ENCODE results near the gene NUDT2. TPM values are rescaled to one million over a fixed set of nuclear protein-coding genes. Genes with fewer than 3 reads are reported as not detected.

The NUDT2 gene
- total and polyA plus RNA-seq, 10 of the 15 experiments (the other 5 are each of a cell fraction or from before 2014, with no cell fraction given) = 24.5 to 55.1 (median 33.6) TPM

DNA sequence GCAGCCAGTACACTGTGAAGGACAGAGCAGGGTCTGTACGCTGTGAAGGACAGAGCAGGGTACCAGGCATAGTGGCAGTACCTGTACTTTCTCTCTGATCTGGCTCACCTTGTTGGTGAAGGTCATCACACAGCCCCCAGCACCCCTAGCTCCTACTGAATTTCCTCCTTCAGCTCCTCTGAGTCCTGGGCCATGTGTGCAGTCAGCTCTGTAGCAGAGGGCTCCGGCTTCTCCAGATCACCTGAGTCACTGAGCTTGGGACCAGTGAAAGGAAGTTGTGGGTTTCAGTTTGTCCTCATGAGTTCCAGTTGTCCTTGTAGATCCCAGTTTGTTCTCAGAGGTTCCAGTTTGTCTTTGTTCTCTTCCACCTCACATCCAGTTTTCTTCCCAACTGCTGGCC is 5.5 kb downstream of the NUDT2 start:
- ATAC-seq (no peak), FAIRE-seq (no peak), DNase-seq (ENCODE audit: low read depth, low spot score) (no peak)
- no TSS peak for BruUV-seq (replicated peaks)
- Histone ChIP-seq H3K9me3 (replicated peaks; ENCODE audit: control insufficient read depth, insufficient read depth, low read length) (no peaks in the 10 kb centered on the region), H3K4me3 (no peak overlapping the region), H3K79me2 (ENCODE audit: control insufficient read depth, insufficient read depth, low read length) (peaks cover 2% of the 10 kb centered on the region), H3K27me3 (replicated peaks in 1 of 2; ENCODE audit: control insufficient read depth in 2 of 2, insufficient read depth in 2 of 2, low read length in 1 of 2) (no peaks in the 10 kb centered on the region), H4K20me1 (ENCODE audit: control insufficient read depth, insufficient read depth) (no peaks in the 10 kb centered on the region), H2AFZ (ENCODE audit: control insufficient read depth, low read depth, low read length) (no peak overlapping the region), H3K9ac (ENCODE audit: control insufficient read depth, insufficient read depth, low read length) (no peak overlapping the region), H3K4me1 (ENCODE audit: control insufficient read depth, insufficient read depth, low read length) (no peaks in the 10 kb centered on the region; the same call in 1 of the 2 replicates), H3K4me2 (ENCODE audit: control insufficient read depth, insufficient read depth) (no peak overlapping the region), H3K27ac (ENCODE audit: control insufficient read depth, insufficient read depth) (no peak overlapping the region), H3K36me3 (ENCODE audit: control insufficient read depth in 2 of 2, insufficient read depth in 2 of 2, low read length in 1 of 2) (peaks cover 3 to 11% of the 10 kb centered on the region in 2 experiments; a peak in 3 of 4 replicates)
- CTCF ChIA-PET = interaction anchor here (0.9 to 8.1 kb wide), 7 partner anchors 12 to 260 kb away, joined by 3 to 134 read pairs (median 4); partner anchors contain the start of gene MYORG
- RAD21 ChIA-PET (ENCODE audit: unreplicated experiment) = interaction anchor here (1.8 kb wide), 1 partner anchor 44 kb away, joined by 6 read pairs; no protein-coding TSS in a partner anchor
- intact Hi-C loops (cut with micrococcal nuclease; ENCODE audit: unreplicated experiment) = loop anchor here (5.0 kb wide), 1 partner anchor 267 kb away; no protein-coding TSS in a partner anchor
- in situ Hi-C loops (cut with MboI) = no loop called here
- WGBS (ENCODE audit: insufficient coverage, insufficient replicate concordance, low lambda C conversion rate, missing lambda C conversion rate) = 100% methylated on average over 2 of the region's 2 CpGs
- SMC1A ChIA-PET (ENCODE audit: uncharacterized antibody, unreplicated experiment) = interaction anchor here (1.0 to 6.4 kb wide), 2 partner anchors 42 to 261 kb away, joined by 3 to 73 read pairs; partner anchors contain the start of gene MYORG
- POLR2A ChIA-PET = interaction anchor here (0.6 to 1.1 kb wide), 2 partner anchors 9 to 304 kb away, joined by 3 read pairs; no protein-coding TSS in a partner anchor
- TF ChIP-seq IRF3 (IDR thresholded peaks at IDR 0.05) (no peak), IRF4 (IDR thresholded peaks at IDR 0.05; ENCODE audit: low read depth, low read length) (no peak), BRCA1 (IDR thresholded peaks at IDR 0.05; ENCODE audit: low read depth, low read length) (no peak), EP300 (IDR thresholded peaks at IDR 0.05; ENCODE audit: borderline replicate concordance in 1 of 2, control insufficient read depth in 1 of 2, low read depth in 2 of 2, low read length in 2 of 2) (no peak), IKZF2 (IDR thresholded peaks at IDR 0.05) (no peak), LARP7 (IDR thresholded peaks at IDR 0.05) (no peak), MTA3 (IDR thresholded peaks at IDR 0.05; ENCODE audit: borderline replicate concordance, low read length) (no peak), ZNF622 (IDR thresholded peaks at IDR 0.05) (no peak)
- TF ChIP-seq, protein P1, sequence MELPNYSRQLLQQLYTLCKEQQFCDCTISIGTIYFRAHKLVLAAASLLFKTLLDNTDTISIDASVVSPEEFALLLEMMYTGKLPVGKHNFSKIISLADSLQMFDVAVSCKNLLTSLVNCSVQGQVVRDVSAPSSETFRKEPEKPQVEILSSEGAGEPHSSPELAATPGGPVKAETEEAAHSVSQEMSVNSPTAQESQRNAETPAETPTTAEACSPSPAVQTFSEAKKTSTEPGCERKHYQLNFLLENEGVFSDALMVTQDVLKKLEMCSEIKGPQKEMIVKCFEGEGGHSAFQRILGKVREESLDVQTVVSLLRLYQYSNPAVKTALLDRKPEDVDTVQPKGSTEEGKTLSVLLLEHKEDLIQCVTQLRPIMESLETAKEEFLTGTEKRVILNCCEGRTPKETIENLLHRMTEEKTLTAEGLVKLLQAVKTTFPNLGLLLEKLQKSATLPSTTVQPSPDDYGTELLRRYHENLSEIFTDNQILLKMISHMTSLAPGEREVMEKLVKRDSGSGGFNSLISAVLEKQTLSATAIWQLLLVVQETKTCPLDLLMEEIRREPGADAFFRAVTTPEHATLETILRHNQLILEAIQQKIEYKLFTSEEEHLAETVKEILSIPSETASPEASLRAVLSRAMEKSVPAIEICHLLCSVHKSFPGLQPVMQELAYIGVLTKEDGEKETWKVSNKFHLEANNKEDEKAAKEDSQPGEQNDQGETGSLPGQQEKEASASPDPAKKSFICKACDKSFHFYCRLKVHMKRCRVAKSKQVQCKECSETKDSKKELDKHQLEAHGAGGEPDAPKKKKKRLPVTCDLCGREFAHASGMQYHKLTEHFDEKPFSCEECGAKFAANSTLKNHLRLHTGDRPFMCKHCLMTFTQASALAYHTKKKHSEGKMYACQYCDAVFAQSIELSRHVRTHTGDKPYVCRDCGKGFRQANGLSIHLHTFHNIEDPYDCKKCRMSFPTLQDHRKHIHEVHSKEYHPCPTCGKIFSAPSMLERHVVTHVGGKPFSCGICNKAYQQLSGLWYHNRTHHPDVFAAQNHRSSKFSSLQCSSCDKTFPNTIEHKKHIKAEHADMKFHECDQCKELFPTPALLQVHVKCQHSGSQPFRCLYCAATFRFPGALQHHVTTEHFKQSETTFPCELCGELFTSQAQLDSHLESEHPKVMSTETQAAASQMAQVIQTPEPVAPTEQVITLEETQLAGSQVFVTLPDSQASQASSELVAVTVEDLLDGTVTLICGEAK (IDR thresholded peaks at IDR 0.05; ENCODE audit: borderline replicate concordance) = no peak
